ENCODE results near the gene KLF9.
A peak's percentile ranks its signal among the peaks of the same experiment; 100 is the strongest.

The KLF9 gene

DNA sequence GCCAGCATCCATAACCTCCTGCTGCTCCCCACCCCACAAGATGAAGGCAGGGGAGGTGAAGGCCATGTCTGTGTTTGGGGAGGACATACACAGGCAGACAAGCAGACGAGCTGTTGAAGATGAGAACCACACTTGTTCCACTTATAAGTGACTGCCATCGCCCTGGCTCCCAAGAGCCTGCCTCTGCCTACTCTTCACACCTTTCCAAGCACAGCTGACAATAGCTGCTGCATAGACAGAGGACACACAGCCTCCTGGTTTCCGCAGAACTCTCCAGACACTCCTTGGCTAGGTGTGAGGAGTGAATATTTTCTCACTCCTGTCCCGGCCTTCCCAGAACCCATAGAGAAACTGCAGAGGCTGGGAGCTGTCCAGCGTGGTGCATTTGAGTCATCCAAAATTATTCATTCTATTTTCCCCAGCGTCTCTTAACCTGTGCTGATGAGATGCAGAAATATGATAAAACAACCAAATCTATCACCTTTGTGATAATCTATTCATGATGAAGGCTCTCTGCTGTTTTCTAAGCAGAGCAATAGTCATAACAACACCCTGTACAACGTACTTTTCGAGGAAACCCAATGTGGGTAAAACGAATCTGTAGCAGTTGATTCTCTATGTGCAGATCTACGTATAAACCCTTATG lies 24.7 kb downstream of the KLF9 start:
- TF ChIP-seq, protein P1, sequence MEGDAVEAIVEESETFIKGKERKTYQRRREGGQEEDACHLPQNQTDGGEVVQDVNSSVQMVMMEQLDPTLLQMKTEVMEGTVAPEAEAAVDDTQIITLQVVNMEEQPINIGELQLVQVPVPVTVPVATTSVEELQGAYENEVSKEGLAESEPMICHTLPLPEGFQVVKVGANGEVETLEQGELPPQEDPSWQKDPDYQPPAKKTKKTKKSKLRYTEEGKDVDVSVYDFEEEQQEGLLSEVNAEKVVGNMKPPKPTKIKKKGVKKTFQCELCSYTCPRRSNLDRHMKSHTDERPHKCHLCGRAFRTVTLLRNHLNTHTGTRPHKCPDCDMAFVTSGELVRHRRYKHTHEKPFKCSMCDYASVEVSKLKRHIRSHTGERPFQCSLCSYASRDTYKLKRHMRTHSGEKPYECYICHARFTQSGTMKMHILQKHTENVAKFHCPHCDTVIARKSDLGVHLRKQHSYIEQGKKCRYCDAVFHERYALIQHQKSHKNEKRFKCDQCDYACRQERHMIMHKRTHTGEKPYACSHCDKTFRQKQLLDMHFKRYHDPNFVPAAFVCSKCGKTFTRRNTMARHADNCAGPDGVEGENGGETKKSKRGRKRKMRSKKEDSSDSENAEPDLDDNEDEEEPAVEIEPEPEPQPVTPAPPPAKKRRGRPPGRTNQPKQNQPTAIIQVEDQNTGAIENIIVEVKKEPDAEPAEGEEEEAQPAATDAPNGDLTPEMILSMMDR (IDR thresholded peaks at IDR 0.05; ENCODE audit: insufficient read depth, low read depth, low read length, missing control alignments): no peak
- peak; percentile 53 for DNase-seq (ENCODE audit: low read depth)
- H3K4me3 ChIP-seq (ENCODE audit: low read length): no peak overlapping the region

DNA sequence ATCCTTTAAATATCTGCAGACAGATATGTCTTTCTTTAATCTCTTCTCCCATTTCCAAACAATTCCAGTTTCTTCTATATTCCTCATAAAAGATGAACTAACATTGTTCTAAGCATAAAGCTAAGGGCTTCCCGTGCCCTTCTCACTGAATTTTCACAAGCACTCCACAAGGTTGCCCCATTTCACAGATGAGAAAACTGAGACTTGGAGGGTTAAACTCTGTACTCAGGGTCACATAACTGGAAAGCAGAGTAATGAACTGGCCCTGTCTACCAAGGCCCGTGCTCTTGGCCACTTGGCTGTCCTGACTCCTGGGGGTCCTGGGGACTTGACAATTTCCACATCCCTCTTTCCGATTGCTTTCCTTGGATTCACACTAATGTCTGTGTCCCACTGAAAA lies 25.3 kb downstream of the KLF9 start:
- no peak for DNase-seq (ENCODE audit: low read depth)

DNA sequence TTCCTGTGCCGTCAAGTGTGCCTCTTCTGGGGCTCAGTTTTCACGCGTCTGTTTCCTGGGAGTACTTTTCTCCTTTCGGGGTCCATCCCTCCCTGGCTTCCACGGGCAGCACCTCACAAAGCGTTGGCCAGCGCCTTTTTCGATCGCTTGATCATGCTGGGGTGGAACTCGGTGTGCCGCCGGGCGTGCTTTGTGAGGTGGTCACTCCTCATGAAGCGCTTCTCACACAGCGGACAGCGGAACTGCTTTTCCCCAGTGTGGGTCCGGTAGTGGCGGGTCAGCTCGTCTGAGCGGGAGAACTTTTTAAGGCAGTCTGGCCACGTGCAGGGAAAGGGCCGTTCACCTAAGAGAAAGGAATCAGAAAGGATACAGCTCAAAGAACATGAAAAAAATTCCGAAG lies 26.8 kb downstream of the KLF9 start:
- H3K4me3 ChIP-seq (ENCODE audit: low read length): no peak overlapping the region
- no peak for DNase-seq (ENCODE audit: low read depth)

More for the DNA sequence above, 25.3 kb downstream of the KLF9 start:
- H3K4me3 ChIP-seq (ENCODE audit: low read length): no peak overlapping the region
- TF ChIP-seq, protein P1 (IDR thresholded peaks at IDR 0.05; ENCODE audit: insufficient read depth, low read depth, low read length, missing control alignments): no peak

DNA sequence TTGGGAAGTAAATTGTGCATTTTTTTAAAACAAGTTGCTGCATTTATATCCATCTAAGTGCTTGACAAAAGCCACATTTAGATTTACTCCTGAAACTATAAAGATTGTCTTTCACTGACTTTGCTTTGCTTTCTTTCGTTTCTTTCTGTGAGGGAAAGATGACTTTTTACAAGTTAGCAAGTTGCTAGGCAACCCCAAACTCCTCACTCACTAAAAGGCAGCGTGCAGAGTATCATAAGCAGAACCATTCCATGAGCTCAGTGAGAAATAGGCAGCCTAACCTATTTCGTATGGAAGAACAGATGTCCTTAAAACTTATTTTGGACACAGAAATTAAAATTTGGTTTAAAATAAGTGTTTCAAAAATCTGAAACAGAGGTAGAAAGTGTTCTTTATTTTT lies 29.0 kb downstream of the KLF9 start:
- TF ChIP-seq, protein P1 (IDR thresholded peaks at IDR 0.05; ENCODE audit: insufficient read depth, low read depth, low read length, missing control alignments): no peak
- H3K4me3 ChIP-seq (ENCODE audit: low read length): no peak overlapping the region
- no peak for DNase-seq (ENCODE audit: low read depth)

More for the DNA sequence above, 26.8 kb downstream of the KLF9 start:
- TF ChIP-seq, protein P1 (IDR thresholded peaks at IDR 0.05; ENCODE audit: insufficient read depth, low read depth, low read length, missing control alignments): no peak

DNA sequence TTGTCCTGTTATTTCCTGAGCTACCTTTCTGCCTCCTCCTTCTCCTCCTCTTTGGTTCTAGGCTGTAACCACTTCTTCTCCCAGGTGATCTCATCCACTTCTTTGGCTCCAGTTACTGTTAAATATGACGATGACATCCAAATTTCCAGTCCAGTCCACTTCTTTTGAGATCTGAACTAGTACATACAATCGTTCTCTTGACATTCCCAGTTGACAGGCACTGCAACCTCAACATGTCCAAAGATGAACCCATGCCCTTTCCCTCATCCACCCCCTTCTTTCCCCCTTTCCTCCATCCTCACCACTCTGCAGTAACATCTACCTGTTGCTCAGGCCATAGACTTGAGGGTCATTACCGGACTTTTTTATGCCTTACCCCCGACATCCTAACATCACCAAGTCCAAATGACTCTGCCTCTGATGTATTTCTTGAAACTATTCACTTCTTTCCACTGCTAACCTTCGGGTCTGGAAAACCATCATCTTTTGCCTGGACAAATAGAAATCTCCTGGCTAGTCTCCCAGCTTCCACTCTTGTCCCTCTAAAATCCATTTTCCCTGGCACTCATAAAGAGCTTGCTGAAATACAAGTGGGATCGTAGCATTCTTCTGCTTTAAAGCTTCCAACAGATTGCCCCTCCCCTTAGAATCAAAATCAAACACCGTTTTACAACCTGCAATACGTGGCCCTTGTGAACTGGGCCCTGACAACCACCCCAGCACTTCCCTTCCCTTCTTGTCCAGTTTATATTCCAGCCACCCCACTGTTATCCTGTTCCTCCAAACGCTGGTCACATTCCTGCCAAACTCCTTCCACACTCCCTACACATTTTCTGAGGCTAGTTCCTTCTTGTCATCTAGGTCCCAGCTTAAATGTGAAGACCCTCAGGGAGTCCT lies 31.5 kb downstream of the KLF9 start:
- DNase-seq (ENCODE audit: low read depth): no peak
- TF ChIP-seq, protein P1 (IDR thresholded peaks at IDR 0.05; ENCODE audit: insufficient read depth, low read depth, low read length, missing control alignments): no peak
- no peak overlapping the region for H3K4me3 ChIP-seq (ENCODE audit: low read length)

DNA sequence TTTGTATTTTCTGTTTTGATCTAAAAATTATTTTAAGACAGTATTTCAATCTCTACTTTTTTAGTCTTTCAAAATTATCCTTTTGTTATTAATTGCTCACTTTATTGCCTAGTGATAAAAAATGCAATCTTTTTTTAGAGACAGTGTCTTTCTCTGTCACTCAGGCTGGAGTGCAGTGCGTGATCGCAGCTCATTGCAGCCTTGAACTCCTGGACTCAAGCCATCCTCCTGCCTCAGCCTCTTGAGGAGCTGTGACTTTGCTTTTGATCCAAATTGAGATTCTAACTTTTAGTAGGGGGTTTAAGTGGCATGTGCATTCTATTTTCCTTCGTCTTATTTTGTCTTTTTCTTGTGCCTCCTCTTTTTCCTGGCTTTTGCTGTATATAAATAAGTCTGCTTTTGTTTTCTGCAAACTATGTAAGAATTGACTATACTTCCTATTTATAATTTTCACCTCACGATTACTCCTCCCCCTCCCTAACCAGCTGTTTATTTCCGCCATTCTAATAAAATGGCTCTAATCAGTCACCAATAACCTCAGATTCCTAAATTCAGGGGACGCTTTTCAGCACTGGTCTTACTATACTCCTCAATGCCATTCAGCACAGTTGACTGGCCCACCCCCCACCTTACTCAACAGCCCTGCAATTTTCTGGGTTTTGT lies 32.3 kb downstream of the KLF9 start:
- no peak overlapping the region for H3K4me3 ChIP-seq (ENCODE audit: low read length)
- no peak for DNase-seq (ENCODE audit: low read depth)
- TF ChIP-seq, protein P1 (IDR thresholded peaks at IDR 0.05; ENCODE audit: insufficient read depth, low read depth, low read length, missing control alignments): no peak

Measured in epithelial cell of esophagus (primary cell).